GM13977 (cell line): ENCODE data around the gene MAPK1IP1L.

Experiments
- DNase-seq: peaks from one replicate; pipeline ENCODE4 v3.0.0; 2012; ENCODE audit warnings: low spot score
- CTCF ChIP-seq: IDR thresholded peaks from 2 replicates; pipeline ENCODE4 v1.5.1; 2012; ENCODE audit warnings: mild to moderate bottlenecking, control low read depth; ENCODE audit not compliant: insufficient read depth; ENCODE audit errors: extremely low read depth, missing control alignments
- in situ Hi-C: fragments of 300-500 bp; cut with MboI; formaldehyde crosslinking; loops from one replicate; pipeline ENCODE4 v1.12.0; 2022; ENCODE audit warnings: low sequenced_read_pairs, low pct_unique_long_range_greater_than_20kb, mixed read lengths, inconsistent platforms; ENCODE audit not compliant: unreplicated experiment

Gene MAPK1IP1L

GRCh38 chr14:55114720-55115119 is 63.3 kb downstream of the MAPK1IP1L start:
- TF ChIP-seq CTCF, result no peak
- no peak for DNase-seq
- in situ Hi-C loops, result no loop called here

- in situ Hi-C loops, result no loop called here
- no peak for DNase-seq
- no peak for TF ChIP-seq CTCF
Observed at GRCh38 chr14:55115460-55115859, 64.0 kb downstream of the MAPK1IP1L start.

GRCh38 chr14:55115861-55116245 is 64.4 kb downstream of the MAPK1IP1L start:
- TF ChIP-seq CTCF, result no peak
- no peak for DNase-seq
- in situ Hi-C loops, result no loop called here

- TF ChIP-seq CTCF, result no peak
- no peak for DNase-seq
- in situ Hi-C loops, result no loop called here
Observed at GRCh38 chr14:55116246-55117030, 65.0 kb downstream of the MAPK1IP1L start.

GRCh38 chr14:55117803-55118441 is 66.5 kb downstream of the MAPK1IP1L start:
- in situ Hi-C loops, result no loop called here
- no peak for TF ChIP-seq CTCF
- DNase-seq, result no peak

GRCh38 chr14:55118761-55119160 is 67.3 kb downstream of the MAPK1IP1L start:
- in situ Hi-C loops, result no loop called here
- DNase-seq, result no peak
- no peak for TF ChIP-seq CTCF
